SU-DHL-6 (cell line): Measurements from ENCODE around the gene RIBC1.

Experiments used
- EZH2phosphoT487 ChIP-seq: fragments of 200-600 bp; sonication (generic), shearing (Covaris generic); conservative IDR thresholded peaks from 2 replicates; pipeline ENCODE4 v1.6.1; 2018; ENCODE audit warnings: mild to moderate bottlenecking, antibody characterized with exemption, low read length, moderate library complexity, mixed read lengths
- TF ChIP-seq, protein P1 (sequence below): fragments of 200-600 bp; sonication (generic); IDR thresholded peaks from one replicate; pipeline ENCODE4 v1.5.1; 2017; ENCODE audit warnings: antibody characterized with exemption, mild to moderate bottlenecking, low read length, moderate library complexity; ENCODE audit not compliant: insufficient read depth, poor library complexity, severe bottlenecking

DNA sequence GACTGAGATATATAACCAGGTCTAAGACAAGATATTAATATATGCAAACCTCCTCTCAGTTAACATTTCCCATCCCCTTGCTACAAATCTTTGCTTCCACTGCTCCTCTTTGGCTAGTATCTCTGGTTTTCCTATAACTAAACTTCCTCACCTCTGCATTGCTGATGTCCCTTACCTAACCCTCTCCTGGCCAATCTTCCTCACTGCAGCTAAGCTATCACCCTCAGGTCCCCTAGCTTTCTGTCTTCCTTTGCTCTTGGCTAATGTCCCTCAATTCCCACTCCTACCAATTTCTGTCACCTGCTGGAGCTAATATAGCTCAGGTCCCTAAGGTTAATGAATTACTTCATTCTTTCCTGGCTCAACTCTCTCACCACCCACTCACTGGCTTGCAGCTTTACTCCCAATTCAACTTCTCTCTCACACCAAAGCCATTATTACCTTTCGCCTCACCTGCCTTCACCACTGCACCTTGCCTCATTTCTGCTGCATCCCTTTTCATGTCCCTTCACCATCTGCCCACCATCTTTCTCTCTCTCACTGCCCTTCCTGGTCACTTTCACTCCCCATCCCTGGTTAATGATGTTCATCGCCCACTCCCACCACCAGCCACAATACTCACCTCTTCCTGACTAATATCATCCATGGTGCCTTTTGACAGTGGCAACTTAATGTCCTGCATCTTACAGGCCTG lies 26.9 kb upstream of the RIBC1 start:
- TF ChIP-seq, protein P1, sequence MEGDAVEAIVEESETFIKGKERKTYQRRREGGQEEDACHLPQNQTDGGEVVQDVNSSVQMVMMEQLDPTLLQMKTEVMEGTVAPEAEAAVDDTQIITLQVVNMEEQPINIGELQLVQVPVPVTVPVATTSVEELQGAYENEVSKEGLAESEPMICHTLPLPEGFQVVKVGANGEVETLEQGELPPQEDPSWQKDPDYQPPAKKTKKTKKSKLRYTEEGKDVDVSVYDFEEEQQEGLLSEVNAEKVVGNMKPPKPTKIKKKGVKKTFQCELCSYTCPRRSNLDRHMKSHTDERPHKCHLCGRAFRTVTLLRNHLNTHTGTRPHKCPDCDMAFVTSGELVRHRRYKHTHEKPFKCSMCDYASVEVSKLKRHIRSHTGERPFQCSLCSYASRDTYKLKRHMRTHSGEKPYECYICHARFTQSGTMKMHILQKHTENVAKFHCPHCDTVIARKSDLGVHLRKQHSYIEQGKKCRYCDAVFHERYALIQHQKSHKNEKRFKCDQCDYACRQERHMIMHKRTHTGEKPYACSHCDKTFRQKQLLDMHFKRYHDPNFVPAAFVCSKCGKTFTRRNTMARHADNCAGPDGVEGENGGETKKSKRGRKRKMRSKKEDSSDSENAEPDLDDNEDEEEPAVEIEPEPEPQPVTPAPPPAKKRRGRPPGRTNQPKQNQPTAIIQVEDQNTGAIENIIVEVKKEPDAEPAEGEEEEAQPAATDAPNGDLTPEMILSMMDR, result no peak
- TF ChIP-seq EZH2phosphoT487, result no peak
